H1 (cell line): ENCODE data around the gene NTNG2. TPM values are rescaled to one million over a fixed set of nuclear protein-coding genes. Genes with fewer than 3 reads are reported as not detected.

ENCODE experiments used
- CHD7 ChIP-seq: fragments of 300-600 bp; sonication (generic); IDR thresholded peaks from 2 replicates; pipeline ENCODE4 v1.7.1; 2012; ENCODE audit warnings: low read length, moderate library complexity, mild to moderate bottlenecking, inconsistent platforms; ENCODE audit not compliant: insufficient replicate concordance
- CTCF ChIP-seq, 3 experiments: IDR thresholded peaks; 1 replicate in 2 of 3; 2 replicates in 1 of 3; pipeline versions ENCODE4 v1.5.1 to v1.6.1; 2011; ENCODE audit warnings: low read length in 3 of 3, mild to moderate bottlenecking in 3 of 3, inconsistent platforms in 2 of 3, low read depth in 1 of 3, moderate library complexity in 1 of 3; ENCODE audit not compliant: insufficient read depth in 1 of 3; ENCODE audit errors: control extremely low read depth in 1 of 3
- NRF1 ChIP-seq: IDR thresholded peaks from 2 replicates; pipeline ENCODE4 v1.6.1; 2011; ENCODE audit warnings: mild to moderate bottlenecking, low read depth, low read length, improper control_type of control experiment
- SIN3A ChIP-seq, 2 experiments: IDR thresholded peaks in 1 of 2; conservative IDR thresholded peaks in 1 of 2; 2 replicates each; pipeline ENCODE4 v1.6.1; 2011 to 2012; ENCODE audit warnings: low read length in 2 of 2, improper control_type of control experiment in 1 of 2, low read depth in 1 of 2, mild to moderate bottlenecking in 1 of 2
- TBP ChIP-seq: IDR thresholded peaks from 2 replicates; pipeline ENCODE4 v1.6.1; 2011; ENCODE audit warnings: low read depth, low read length, improper control_type of control experiment
- ZNF274 ChIP-seq: IDR thresholded peaks from 2 replicates; pipeline ENCODE4 v1.7.0; 2012; ENCODE audit warnings: low read length, borderline replicate concordance; ENCODE audit errors: extremely low read depth
- polyA plus RNA-seq, 7 experiments: library from polyadenylated mRNA; depleted of rRNA in 3 of 7; stranded (reverse) in 5 of 7; unstranded in 2 of 7; fragments of >200 nt in 5 of 7; fragments of 200-250 nt in 2 of 7; gene quantifications; 1 replicate in 5 of 7; 2 replicates in 1 of 7; 4 replicates in 1 of 7; pipeline versions ENCODE4 v1.2.1 to v1.2.3, GENCODE V29; 2011 to 2013; ENCODE audit warnings: missing spikeins in 2 of 7, mixed read lengths in 2 of 7
- total RNA-seq: library from RNA; stranded (reverse); fragmentation: NEBNext Ultra II Directional; extraction: Animal tissue kit (Norgen Biotek cat#: 25700); gene quantifications from 2 replicates; pipeline ENCODE4 v1.2.1, GENCODE V29; 2021

The NTNG2 gene
- total and polyA plus RNA-seq, 2 of the 8 experiments (the other 6 are each of a cell fraction or from before 2014, with no cell fraction given), result 1.4 to 1.5 TPM

GRCh38 chr9:132167192-132167591, 5.3 kb downstream of the NTNG2 start (continued):
- TF ChIP-seq CHD7 (no peak), NRF1 (no peak), CTCF (IDR thresholded peaks at IDR 0.05; ENCODE audit: control extremely low read depth in 1 of 3, insufficient read depth in 1 of 3, low read depth in 1 of 3, low read length in 3 of 3) (no peak), SIN3A (conservative IDR thresholded peaks at IDR 0.05 in 1 of 2, IDR thresholded peaks at IDR 0.05 in 1 of 2; ENCODE audit: low read depth in 1 of 2, low read length in 2 of 2) (no peak), TBP (no peak), ZNF274 (no peak)
